Activated CD8-positive, alpha-beta T cell treated with anti-CD3 and anti-CD28 coated beads, Interleukin-2, amount 10 ng/mL, durations not matched to agents 7 days and 5 days (primary cell): ENCODE measurements around the gene SECISBP2. TPM values are rescaled to one million over a fixed set of nuclear protein-coding genes. Genes with fewer than 3 reads are reported as not detected.

ENCODE experiments used
- ATAC-seq: fragments of 150-1000 bp; cut with Tn5 transposase; one replicate; pipeline ENCODE4 v1.10.0; 2021; ENCODE audit warnings: moderate library complexity
- CTCF ChIA-PET: fragments of 350-600 bp; sonication (Branson Sonifier 250); formaldehyde crosslinking; loops from one replicate; lab custom pipeline; 2021; ENCODE audit warnings: antibody characterized with exemption; lab: Charles Lee
- POLR2A ChIA-PET: fragments of 350-600 bp; sonication (Branson Sonifier 250); formaldehyde crosslinking; loops from one replicate; lab custom pipeline; 2021; ENCODE audit warnings: antibody characterized with exemption; lab: Charles Lee
- DNase-seq: peaks from one replicate; pipeline ENCODE4 v3.0.0-alpha.2; 2020
- H3K27ac Mint-ChIP-seq: one replicate; pipeline ENCODE4 v1.8.0; 2021; ENCODE audit warnings: mild to moderate bottlenecking, mixed read lengths
- H3K27me3 Mint-ChIP-seq: one replicate; pipeline ENCODE4 v1.8.0; 2021; ENCODE audit warnings: low read depth, mixed read lengths
- H3K36me3 Mint-ChIP-seq: one replicate; pipeline ENCODE4 v1.8.0; 2021; ENCODE audit warnings: low read depth, mixed read lengths
- H3K4me1 Mint-ChIP-seq: one replicate; pipeline ENCODE4 v1.8.0; 2021; ENCODE audit warnings: low read depth, mixed read lengths
- H3K4me3 Mint-ChIP-seq: one replicate; pipeline ENCODE4 v1.8.0; 2021; ENCODE audit warnings: mild to moderate bottlenecking, mixed read lengths
- H3K9me3 Mint-ChIP-seq: one replicate; pipeline ENCODE4 v1.8.0; 2022; ENCODE audit warnings: mixed read lengths; ENCODE audit not compliant: insufficient read depth
- total RNA-seq, 2 experiments: library from RNA; stranded (reverse); gene quantifications; one replicate each; pipeline ENCODE4 v1.2.3, GENCODE V29; 2021

SECISBP2 gene
- total RNA-seq, 2 experiments from 2014 or later, result 35.8 to 37.5 TPM

GRCh38 chr9:89379508-89380115 is 61.3 kb downstream of the SECISBP2 start:
- no peak for ATAC-seq
- H3K27ac Mint-ChIP-seq, result peak overlapping the region; percentile 19

DNA sequence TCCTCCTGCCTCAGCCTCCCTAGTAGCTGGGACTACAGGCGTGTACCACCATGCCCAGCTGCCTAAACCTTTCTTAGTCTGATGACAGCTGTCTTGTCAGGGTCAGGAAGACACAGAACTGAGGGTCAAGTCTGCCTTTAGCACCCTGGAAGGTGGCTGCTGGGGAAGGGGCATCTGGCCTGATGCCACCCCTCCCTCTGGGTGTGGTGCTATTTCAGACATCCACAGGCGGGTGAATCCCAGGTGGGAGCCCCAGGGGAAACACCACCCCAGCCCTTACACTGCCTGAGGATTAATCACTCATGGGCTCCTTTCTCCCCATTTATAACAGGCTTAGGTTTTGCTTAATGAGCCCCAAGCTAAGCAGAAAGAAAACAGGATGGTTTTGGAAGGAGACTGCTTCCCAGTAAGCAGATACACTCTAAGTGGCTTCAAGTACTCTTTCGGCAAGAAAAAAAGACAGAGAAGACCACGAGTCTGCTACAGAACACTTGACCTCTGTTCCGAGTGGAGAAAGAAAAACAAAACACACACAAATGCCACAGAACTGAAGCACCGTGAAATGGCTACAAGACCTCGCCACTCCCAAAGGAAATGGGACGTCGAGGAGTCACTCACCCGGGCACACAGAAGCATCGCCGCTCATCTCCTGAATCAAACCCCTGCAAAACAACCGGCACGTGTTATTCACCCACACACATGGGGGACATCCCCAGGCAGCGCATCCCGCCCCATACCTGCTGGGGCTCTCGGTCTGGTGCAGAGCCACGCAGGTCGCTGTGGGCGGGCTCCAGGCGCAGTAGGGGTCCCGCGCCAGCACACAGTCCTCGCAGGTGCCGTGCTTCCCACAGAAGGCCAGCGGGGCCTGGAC is 62.4 kb downstream of the SECISBP2 start:
- Mint-ChIP-seq H3K27me3 (no peaks in the 10 kb centered on the region), H3K9me3 (no peaks in the 10 kb centered on the region), H3K27ac (peak overlapping the region; percentile 46), H3K36me3 (peaks cover 86% of the 10 kb centered on the region), H3K4me3 (no peak overlapping the region), H3K4me1 (peaks cover 70% of the 10 kb centered on the region)
- no peak for DNase-seq
- no peak for ATAC-seq
- CTCF ChIA-PET, result interaction anchor here (1.0 kb wide), 1 partner anchor 168 kb away, joined by 4 read pairs; no protein-coding TSS in a partner anchor
- POLR2A ChIA-PET, result interaction anchor here (0.7 kb wide), 1 partner anchor 12 kb away, joined by 3 read pairs; no protein-coding TSS in a partner anchor

More at GRCh38 chr9:89379508-89380115, 61.3 kb downstream of the SECISBP2 start:
- peaks cover 79% of the 10 kb centered on the region for H3K4me1 Mint-ChIP-seq
- H3K4me3 Mint-ChIP-seq, result no peak overlapping the region
- ChIA-PET CTCF (interaction anchor here (1.0 kb wide), 1 partner anchor 169 kb away, joined by 4 read pairs; no protein-coding TSS in a partner anchor), POLR2A (no interaction called here)
- H3K9me3 Mint-ChIP-seq, result no peaks in the 10 kb centered on the region
- peaks cover 82% of the 10 kb centered on the region for H3K36me3 Mint-ChIP-seq
- no peaks in the 10 kb centered on the region for H3K27me3 Mint-ChIP-seq
- no peak for DNase-seq

GRCh38 chr9:89381308-89381609 is 63.0 kb downstream of the SECISBP2 start:
- H3K27ac Mint-ChIP-seq, result peak overlapping the region; percentile 57
- no peaks in the 10 kb centered on the region for H3K9me3 Mint-ChIP-seq
- H3K4me1 Mint-ChIP-seq, result peaks cover 69% of the 10 kb centered on the region
- H3K36me3 Mint-ChIP-seq, result peaks cover 86% of the 10 kb centered on the region
- ATAC-seq (no peak), DNase-seq (no peak)
- CTCF ChIA-PET, result no interaction called here
- H3K4me3 Mint-ChIP-seq, result no peak overlapping the region
- POLR2A ChIA-PET, result no interaction called here
- H3K27me3 Mint-ChIP-seq, result no peaks in the 10 kb centered on the region

GRCh38 chr9:89382026-89382986 is 64.0 kb downstream of the SECISBP2 start:
- Mint-ChIP-seq H3K27me3 (no peaks in the 10 kb centered on the region), H3K9me3 (no peaks in the 10 kb centered on the region), H3K4me3 (no peak overlapping the region), H3K4me1 (peaks cover 63% of the 10 kb centered on the region), H3K36me3 (peaks cover 88% of the 10 kb centered on the region), H3K27ac (peak overlapping the region; percentile 57)
- no peak for ATAC-seq
- no peak for DNase-seq
- POLR2A ChIA-PET, result no interaction called here
- CTCF ChIA-PET, result interaction anchor here (1.6 kb wide), 1 partner anchor 21 kb away, joined by 4 read pairs; no protein-coding TSS in a partner anchor

- ATAC-seq, result no peak
- POLR2A ChIA-PET, result no interaction called here
- no peak overlapping the region for H3K4me3 Mint-ChIP-seq
Observed at GRCh38 chr9:89383030-89383720, 64.9 kb downstream of the SECISBP2 start.

DNA sequence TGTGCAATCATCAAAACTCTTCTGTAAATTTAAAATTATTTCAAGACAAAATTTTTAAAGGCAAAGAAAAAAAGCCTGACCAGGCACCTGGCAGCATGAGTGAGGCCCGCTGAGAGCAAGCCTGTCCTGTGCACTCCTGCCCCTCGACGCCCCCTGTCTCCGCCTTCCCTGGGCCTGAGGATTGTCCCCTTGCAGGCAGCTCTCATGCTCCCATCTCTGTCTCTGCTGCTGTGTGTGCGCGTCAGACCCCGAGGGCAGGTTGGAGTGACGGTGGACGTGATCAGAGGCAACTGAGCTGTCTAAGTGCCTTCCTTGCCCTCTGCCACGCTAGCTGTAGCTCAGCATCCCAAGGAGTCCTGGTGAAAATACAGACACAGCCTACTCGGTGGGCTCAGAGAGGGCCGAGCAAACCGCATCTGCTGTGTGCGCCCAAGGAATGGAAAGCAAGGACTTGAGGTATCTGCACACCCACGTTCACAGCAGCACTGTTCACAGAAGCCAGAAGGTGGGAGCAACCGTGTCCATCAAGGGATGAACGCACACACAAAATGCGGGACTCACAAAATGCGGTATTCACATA is 65.5 kb downstream of the SECISBP2 start:
- peak overlapping the region; percentile 8 for H3K27ac Mint-ChIP-seq
- ATAC-seq, result no peak
- ChIA-PET CTCF (interaction anchor here (1.6 kb wide), 1 partner anchor 23 kb away, joined by 4 read pairs; no protein-coding TSS in a partner anchor), POLR2A (no interaction called here)
- H3K4me1 Mint-ChIP-seq, result peaks cover 51% of the 10 kb centered on the region
- H3K4me3 Mint-ChIP-seq, result no peak overlapping the region
- H3K36me3 Mint-ChIP-seq, result peaks cover 88% of the 10 kb centered on the region
- H3K27me3 Mint-ChIP-seq, result no peaks in the 10 kb centered on the region
- no peak for DNase-seq
- no peaks in the 10 kb centered on the region for H3K9me3 Mint-ChIP-seq

More at GRCh38 chr9:89383030-89383720, 64.9 kb downstream of the SECISBP2 start:
- Mint-ChIP-seq H3K9me3 (no peaks in the 10 kb centered on the region), H3K4me1 (peaks cover 55% of the 10 kb centered on the region), H3K36me3 (peaks cover 88% of the 10 kb centered on the region), H3K27me3 (no peaks in the 10 kb centered on the region), H3K27ac (peak overlapping the region; percentile 24)
- CTCF ChIA-PET, result interaction anchor here (1.6 kb wide), 1 partner anchor 22 kb away, joined by 4 read pairs; no protein-coding TSS in a partner anchor
- DNase-seq, result no peak

- Mint-ChIP-seq H3K27me3 (no peaks in the 10 kb centered on the region), H3K36me3 (peaks cover 88% of the 10 kb centered on the region), H3K4me1 (peaks cover 46% of the 10 kb centered on the region), H3K27ac (peak overlapping the region; percentile 72), H3K4me3 (no peak overlapping the region), H3K9me3 (no peaks in the 10 kb centered on the region)
- ChIA-PET CTCF (no interaction called here), POLR2A (no interaction called here)
- DNase-seq (no peak), ATAC-seq (no peak)
Observed at GRCh38 chr9:89384783-89385182, 66.5 kb downstream of the SECISBP2 start.

GRCh38 chr9:89386206-89386605 is 67.9 kb downstream of the SECISBP2 start:
- no peaks in the 10 kb centered on the region for H3K27me3 Mint-ChIP-seq
- CTCF ChIA-PET, result no interaction called here
- peaks cover 50% of the 10 kb centered on the region for H3K4me1 Mint-ChIP-seq
- H3K27ac Mint-ChIP-seq, result peak overlapping the region; percentile 49
- H3K4me3 Mint-ChIP-seq, result no peak overlapping the region
- ATAC-seq (no peak), DNase-seq (no peak)
- POLR2A ChIA-PET, result interaction anchor here (0.9 kb wide), 1 partner anchor 163 kb away, joined by 4 read pairs; no protein-coding TSS in a partner anchor
- peaks cover 90% of the 10 kb centered on the region for H3K36me3 Mint-ChIP-seq
- no peaks in the 10 kb centered on the region for H3K9me3 Mint-ChIP-seq

GRCh38 chr9:89386797-89387196 is 68.5 kb downstream of the SECISBP2 start:
- no peaks in the 10 kb centered on the region for H3K27me3 Mint-ChIP-seq
- H3K36me3 Mint-ChIP-seq, result peaks cover 90% of the 10 kb centered on the region
- H3K4me1 Mint-ChIP-seq, result peaks cover 51% of the 10 kb centered on the region
- H3K27ac Mint-ChIP-seq, result no peak overlapping the region
- H3K9me3 Mint-ChIP-seq, result no peaks in the 10 kb centered on the region
- CTCF ChIA-PET, result no interaction called here
- POLR2A ChIA-PET, result no interaction called here
- DNase-seq, result no peak
- ATAC-seq, result no peak
- no peak overlapping the region for H3K4me3 Mint-ChIP-seq

DNA sequence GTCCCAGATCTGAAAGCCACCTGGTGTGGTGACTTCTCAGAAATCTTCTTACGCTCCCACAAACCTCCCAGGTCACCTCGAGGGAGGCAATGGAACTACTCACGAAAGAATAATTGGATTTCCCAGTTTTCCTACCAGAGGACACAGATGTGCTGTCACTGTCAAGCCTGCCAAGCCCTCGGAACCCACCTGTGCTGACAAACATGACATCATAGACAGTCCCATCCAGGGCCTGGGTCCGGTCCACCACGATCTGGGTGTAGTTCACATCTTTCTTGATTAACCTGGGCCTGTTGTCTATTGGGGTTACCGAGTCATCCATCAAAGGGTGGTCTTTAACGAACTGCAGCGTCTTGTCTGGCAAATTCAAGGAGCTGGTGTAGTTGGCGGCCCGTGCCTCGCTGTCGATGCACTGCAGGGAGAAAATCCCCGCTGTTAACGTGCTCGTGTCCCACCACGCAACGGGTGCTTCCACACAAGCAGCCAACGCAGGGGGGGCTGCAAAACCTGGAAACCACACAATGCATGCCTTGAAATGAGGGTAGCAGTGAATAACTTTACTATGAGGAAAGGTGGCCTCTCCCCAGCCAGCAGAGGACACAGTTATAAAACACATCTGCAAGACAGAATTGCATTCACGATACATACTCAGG is 69.0 kb downstream of the SECISBP2 start:
- CTCF ChIA-PET, result no interaction called here
- peaks cover 90% of the 10 kb centered on the region for H3K36me3 Mint-ChIP-seq
- H3K9me3 Mint-ChIP-seq, result no peaks in the 10 kb centered on the region
- no peak overlapping the region for H3K4me3 Mint-ChIP-seq
- ATAC-seq (no peak), DNase-seq (no peak)
- H3K27ac Mint-ChIP-seq, result no peak overlapping the region
- POLR2A ChIA-PET, result interaction anchor here (0.7 kb wide), 1 partner anchor 11 kb away, joined by 3 read pairs; no protein-coding TSS in a partner anchor
- H3K4me1 Mint-ChIP-seq, result peaks cover 52% of the 10 kb centered on the region
- no peaks in the 10 kb centered on the region for H3K27me3 Mint-ChIP-seq
